Cardiac septum (tissue), 1 donor: ENCODE results near the gene BBLN. TPM values are rescaled to one million over a fixed set of nuclear protein-coding genes. Genes with fewer than 3 reads are reported as not detected.

Source experiments
- DNase-seq: peaks from one replicate; pipeline ENCODE4 v3.0.0-alpha.2; 2020; ENCODE audit warnings: low spot score
- intact Hi-C: fragments of 100-400 bp; cut with DNase I; formaldehyde crosslinking; loops from one replicate; pipeline ENCODE4 v1.14.0; 2022
- total RNA-seq: library from RNA; stranded (reverse); fragmentation: NEBNext Ultra II Directional; extraction: Animal tissue kit (Norgen Biotek cat#: 25700); gene quantifications from one replicate; pipeline ENCODE4 v1.2.1, GENCODE V29; 2021
- donor health status: DM: no; HTN: no; CAD: no.

The BBLN gene
- total RNA-seq, 1 donor from 2014 or later = 65.7 TPM

DNA sequence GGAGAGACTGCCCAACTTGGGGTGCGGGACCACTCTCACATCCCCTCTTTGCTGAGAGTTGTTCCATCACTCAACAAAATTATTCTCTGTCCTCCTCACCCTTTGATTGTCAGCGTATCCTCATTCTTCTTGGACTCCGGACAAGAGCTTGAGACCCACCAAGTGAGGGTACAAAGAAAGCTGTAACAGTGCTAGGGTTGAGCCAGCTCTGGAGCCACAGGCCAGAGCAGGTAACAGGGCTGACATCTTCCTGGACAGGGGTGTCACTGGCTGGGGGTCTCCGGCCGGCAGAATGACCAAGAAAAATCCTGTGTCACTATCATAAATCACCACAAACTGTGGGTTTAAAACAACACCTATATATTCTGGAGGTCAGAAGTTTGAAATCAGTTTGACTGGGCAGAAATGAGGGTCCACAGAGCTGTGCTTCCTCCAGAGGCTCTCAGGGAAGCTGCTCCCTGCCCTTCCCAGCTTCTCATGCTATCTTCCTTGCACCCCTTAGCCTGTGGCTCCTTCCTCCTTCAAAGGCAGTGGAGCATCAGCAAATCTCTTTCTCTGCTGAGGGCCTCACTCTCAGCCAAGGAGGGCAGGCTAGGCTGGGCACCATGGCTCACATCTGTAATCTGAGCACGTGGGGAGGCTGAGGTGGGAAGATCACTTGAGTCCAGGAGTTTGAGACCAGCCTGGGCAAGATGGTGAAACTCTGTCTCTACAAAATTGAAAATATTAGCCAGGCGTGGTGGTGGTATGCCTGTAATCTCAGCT is 4.1 kb upstream of the BBLN start:
- intact Hi-C loops = no loop called here
- DNase-seq = no peak

DNA sequence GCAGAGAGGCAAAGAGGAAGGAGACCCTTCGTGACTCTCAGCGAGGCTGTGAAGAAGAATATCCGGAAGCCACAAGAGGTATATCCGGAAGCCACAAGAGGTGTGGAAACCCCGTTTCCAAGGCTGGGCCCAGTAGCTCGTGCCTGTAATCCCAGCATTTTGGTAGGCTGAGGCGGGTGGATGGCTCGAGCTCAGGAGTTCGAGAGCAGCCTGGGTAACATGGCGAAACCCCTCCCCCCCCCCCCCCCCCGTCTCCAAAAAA is 612 bp upstream of the BBLN start:
- DNase-seq = peak; percentile 84
- intact Hi-C loops = no loop called here

DNA sequence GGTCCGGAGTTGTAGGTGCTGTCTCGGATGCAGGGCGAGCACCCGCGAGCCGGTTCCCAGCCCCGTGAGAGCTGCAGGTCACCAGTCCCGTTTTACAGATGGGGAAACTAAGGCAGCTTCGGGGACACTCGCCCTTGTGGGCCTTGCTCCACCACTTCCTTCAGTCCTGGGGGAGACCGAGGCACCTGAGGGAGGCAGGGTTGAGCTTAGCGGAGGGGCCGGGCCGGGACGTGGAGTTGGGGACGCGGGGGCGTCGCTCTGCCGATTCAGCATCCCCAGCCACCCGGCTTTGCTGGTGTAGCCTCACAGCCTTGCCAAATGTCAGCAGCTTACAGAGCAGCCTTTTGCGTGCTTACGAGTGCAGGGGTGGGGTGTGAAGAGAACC is 530 bp downstream of the BBLN start:
- DNase-seq = no peak
- intact Hi-C loops = no loop called here

DNA sequence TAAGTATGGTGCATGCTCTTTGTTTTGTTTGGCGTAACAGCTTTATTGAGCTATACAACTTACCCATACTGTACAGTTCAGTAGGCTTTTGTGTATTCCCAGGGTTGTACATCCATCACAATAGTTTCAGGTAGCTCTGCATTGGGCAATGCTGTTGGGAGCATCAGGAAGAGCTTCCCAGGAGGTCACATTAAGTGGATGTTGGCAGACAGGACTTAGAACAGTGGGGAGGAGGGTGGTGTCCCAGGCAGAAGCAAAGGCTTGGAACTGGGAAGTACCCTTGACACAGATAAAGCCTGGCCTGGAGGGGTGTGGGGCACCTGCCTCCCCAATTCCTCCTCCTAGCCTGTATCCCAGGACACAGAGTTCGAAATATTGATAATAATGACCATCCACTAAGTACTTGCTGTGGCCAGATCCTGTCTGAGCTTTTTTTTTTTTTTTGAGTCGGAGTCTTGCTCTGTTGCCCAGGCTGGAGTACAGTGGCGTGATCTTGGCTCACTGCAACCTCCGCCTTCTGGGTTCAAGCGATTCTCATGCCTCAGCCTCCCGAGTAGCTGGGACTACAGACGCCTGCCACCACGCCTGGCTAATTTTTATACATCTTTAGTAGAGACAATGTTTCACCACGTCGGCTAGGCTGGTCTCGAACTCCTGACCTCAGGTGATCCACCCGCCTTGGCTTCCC is 1.3 kb downstream of the BBLN start:
- intact Hi-C loops = no loop called here
- DNase-seq = no peak

DNA sequence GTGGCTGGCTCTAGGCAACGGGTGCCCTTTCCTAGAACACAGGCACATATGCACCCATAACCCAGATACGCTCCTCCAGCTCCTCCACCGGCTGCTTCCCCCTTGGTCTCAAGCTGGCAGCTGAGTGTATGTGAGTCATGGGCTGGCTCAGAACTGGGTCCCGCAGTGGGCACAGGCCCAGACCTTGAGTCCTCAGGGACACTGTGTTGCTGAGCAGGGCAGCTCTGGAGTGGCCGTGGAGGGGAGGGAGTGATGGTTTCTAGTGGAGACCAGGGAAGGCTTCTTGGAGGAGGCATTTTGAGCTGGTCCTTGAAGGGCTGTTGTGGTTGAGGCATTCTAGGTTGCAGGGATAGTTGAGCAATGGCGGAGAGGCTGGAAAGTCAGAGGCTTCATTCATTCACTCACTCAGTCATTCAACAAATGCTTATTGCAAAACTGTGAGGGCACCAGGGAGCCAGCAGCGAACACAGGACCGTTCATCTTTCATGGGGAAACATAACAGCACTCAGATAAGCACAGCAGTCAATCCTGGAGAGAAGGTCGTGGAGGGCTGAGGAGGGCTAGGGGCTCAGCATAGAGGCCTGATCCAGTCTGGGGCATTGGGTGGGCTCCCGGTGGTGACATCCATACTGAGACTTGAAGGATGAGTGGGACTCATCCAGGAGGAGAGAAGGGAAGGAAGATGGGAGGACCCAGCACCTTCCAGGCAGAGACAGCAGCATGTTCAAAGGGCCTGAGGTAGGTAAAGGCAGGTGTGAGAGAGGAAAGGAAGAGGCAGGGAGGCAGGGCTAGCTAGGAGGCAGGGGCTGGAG is 2.4 kb downstream of the BBLN start:
- DNase-seq = no peak
- intact Hi-C loops = no loop called here

DNA sequence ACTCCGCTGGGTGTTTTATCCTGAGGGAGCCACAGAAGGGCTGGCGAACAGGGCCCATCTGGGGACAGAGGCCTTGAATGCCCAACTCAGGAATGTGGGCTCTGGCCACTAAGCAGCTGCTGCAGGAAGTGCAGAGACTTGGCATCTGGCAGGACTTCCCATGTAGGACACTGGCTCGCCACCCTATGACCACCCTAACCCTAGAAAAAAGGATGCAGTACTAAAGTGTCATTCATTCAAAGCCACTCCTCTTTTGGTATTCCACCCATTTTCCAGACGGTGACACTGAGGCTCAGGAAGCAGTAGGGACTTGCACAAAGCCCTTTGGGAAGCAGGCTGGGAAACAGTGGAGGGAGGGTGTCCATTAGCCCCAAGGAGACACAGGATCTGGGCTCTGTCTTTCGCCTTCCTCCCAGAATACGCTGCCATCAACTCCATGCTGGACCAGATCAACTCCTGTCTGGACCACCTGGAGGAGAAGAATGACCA is 3.0 kb downstream of the BBLN start:
- intact Hi-C loops = no loop called here
- DNase-seq = no peak

DNA sequence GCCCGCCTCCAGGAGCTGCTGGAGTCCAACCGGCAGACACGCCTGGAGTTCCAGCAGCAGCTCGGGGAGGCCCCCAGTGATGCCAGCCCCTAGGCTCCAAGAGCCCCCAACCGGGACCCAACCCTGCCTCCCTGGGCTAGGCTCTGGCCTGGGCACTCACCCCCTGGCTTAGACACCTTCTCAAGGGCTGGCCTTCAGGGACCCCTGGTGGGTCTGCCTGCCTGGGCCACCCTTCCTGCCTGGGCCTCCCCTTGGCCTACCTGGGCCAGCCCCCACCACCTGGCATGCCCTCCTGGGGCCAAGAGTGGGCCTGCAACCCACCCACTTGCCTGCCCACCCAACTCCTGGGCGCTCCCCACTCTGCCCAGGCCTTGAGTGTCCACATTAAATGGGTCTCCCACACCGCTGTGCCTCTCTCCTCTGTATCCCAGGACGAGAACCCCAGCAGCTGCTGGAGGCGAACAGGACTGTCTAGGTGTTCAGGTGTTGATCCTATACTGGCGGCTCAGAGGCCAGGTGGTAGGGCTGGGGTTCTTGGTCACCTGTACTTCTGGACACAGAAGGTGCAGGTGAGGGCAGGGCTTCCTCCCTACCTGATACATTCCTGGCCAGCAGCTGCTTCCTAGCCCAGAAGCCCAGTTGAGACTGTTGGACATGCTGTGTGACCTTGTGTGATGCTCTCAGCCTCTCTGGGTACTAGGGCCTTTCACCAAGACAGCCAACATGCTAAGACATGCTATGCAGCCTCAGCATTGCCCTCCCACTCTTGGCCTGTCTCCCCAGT is 3.6 kb downstream of the BBLN start:
- no peak for DNase-seq
- intact Hi-C loops = no loop called here

DNA sequence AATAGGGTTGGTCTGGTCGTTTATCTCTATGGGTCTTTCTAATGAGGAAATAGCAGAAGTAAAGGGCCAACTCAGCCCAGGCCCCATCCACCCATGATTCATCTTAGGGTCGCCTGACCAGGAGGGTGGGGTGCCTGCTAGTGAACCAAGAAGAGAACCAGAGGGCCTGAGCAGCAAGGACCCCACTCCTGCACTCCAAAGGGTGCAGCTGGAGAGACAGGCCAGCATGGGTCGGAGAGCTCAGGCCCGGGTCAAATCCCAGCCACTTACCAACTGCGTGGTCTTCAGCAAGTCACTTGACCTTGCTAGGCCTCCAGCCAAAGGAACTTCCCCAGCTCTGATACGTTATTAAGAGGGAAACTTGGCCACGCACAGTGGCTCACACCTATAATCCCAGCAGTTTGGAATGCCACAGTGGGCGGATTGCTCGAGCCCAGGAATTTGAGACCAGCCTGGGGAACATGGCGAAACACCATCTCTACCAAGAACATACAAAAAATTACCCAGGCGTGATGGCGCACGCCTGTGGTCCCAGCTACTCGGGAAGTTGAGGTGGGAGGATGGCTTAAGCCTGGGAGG is 4.3 kb downstream of the BBLN start:
- intact Hi-C loops = no loop called here
- no peak for DNase-seq

DNA sequence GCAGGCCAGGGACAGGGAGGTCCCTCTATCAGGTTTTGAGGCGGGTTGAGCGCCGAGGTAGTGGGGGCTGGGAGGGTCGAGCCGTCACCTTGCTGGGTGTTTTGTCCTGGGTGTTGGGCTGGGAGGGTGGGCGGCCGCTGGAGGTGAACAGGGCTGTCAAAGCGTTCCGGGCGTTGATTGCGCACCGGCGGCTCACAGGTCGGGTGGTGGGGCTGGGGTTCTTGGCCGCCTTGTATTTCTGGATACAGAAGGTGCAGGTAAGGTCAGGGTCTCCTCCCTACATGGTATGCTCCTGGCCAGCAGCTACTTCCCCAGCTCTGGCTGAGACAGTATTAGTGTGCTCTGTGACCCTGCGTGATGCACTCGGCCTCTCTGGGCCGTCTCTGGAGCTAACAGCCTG is 6.1 kb downstream of the BBLN start:
- intact Hi-C loops = no loop called here
- no peak for DNase-seq

DNA sequence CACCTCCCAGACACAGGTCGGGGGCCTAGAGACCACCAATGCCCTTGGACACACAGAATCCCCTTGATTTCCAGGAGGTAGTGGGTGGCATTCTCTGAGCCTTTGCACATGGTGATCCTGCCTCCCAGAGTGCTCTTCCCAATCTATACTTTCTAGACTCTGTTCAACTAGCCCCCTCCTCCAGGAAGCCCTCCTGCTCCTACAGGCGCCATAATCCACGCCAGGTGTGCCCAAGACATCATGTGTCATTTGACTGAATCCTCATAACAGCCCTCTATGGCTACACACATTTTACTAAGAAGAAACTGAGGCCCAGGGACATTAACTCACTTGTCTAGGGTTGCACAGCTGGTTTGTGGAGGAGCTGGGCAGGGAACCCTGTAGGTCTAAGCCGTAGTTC is 7.1 kb downstream of the BBLN start:
- DNase-seq = no peak
- intact Hi-C loops = no loop called here

DNA sequence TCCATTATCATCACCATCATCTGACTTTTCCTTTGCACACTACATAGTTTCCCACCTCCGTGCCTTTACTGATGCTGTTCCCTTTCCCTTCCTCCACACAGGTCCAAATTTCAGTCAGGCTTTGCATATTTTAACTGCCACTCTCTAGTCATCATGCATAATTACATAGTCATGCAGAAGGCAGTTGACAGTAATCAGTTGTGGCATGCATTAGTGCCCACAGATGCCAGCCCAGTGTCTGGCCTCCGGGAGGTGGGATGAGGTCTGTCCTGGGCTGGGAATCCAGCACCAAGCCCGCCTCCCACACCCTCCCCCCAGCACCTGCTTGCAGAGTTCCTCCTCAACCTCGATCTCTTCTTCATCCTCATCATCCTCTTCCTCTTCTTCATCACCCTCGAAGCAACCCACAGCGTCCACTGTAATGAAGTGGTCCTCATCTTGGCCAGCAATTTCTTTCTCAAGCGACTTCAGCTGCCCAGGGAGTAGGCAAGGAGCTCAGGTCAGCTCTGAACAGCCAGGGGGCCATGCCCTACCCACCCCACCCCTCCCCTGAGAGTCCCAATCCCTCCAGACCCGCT is 8.8 kb downstream of the BBLN start:
- no peak for DNase-seq
- intact Hi-C loops = no loop called here

DNA sequence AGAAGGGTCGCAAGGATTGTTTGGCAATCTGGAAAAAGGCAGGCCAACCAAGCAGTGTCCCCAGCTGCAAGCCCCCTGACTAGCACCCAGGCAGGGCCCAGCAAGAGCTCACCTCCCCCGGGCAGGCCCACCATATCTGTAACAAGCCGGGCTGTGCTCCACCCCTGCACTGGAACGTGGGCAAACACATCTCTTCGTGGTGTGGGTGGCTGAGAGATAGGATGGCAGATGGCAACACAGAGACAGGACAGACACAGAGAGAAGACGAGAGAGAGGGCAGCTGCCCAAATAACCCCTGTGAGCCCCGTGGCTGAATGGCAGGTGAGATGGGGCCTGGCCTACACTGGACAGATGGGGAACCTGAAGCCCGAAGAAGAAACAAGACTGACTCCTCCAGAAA is 9.4 kb downstream of the BBLN start:
- intact Hi-C loops = no loop called here
- DNase-seq = no peak

DNA sequence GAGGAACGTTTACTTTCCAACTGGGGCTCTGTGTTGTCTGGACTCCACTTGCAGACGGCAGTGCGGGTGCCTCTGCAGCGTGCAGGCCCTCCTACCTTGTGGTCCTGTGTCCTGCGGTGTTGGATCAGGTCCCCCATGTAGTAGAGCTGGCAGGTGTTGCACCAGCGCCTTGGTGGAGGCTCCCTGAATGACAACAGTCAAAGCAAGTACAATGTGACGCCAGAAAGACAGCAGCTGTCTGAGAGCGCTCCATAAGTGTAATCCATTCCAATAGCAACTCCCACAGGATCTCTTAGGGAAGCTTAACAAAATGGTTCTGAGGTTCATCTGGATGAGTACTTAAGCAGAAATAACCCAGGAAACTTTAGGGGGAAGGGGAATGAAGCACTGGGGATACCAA is 9.9 kb downstream of the BBLN start:
- no peak for DNase-seq
- intact Hi-C loops = no loop called here

DNA sequence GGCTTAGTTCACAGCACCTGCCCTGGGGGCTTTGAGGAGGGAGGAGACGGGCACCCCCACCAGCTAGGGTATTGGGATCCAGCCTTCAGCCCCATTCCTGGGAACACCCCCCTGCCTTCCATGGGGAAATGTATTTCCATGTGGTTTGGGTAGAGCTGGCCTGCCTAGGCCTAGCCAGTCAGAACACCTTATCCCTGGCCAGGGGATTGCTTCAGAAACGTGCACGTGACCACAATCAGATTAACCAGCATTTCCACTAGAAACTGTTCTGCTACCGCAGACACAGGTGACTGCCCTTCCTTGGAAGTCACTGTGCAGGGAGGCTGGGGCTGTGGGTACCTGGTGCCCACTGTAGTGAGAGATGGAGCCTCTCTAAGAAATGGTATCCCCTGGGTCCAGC is 14.0 kb downstream of the BBLN start:
- DNase-seq = no peak
- intact Hi-C loops = no loop called here

DNA sequence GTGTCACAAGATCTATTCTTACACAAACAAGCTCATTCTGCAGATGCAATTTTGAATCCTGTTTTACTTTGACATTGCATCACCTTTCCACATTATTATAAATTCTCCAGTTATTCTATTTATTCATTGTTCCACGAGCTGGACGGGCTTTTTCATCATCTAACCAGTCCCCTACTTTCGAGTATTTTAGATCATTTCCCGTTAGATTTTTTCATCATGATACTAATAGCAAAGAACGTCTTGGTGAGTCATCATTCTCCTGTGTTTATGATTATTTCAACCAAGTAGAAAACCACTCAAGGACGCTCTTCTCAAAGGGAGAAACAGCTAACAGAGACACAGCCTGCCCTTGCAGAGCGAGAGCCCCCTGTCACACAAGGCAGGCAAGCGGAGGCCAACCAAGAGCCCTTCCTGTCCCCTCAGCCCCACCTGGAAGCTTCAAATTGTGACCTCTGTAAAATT is 15.1 kb downstream of the BBLN start:
- intact Hi-C loops = no loop called here
- no peak for DNase-seq

DNA sequence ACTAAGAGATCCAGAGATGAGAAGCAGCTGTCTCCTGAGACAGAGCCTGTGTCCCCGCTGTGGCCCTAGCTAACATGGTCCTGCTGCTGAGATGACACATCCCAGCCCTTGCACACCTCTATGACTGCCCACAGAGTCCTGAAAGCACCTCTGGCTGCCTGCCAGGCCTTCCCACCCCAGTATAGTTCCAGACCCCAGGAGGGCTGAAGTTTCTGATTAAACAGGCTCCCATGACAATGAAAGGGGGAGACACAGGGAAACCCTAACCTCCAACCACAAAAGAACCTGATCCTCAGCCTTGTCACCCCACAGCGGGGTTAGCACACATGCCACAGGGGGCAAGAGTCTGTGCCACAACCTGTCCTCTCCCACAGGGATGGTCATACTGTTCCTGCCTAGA is 15.7 kb downstream of the BBLN start:
- intact Hi-C loops = no loop called here
- no peak for DNase-seq

DNA sequence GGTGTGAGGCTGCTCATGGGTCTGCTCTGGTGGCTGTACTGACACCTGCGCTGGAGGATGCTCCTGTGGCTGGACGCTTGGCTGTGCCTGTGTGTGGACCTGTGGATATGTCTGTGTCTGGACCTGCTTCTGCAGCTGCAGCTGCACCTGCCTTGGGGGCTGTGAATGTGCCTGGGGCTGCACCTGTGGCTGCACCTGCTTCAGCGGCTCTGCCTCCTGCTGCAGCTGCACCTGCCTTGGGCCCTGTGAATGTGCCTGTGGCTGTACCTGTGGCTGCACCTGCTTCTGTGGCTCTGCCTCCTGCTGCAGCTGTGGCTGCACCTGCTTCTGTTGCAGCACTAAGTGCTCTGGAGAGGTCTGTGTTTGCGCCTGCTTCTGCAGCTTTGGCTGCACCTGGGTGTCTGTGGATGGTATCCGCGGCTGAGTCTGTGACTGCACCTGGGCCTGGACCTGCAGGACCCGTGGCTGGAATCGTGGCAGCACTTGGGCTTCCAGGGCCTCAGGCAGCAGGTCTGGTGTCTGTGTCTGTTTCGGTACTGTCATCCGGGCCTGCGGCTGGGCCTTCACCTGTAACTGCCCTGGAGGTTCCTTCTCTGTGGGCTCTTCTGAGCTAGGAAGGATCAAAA is 18.9 kb downstream of the BBLN start:
- no peak for DNase-seq
- intact Hi-C loops = no loop called here

DNA sequence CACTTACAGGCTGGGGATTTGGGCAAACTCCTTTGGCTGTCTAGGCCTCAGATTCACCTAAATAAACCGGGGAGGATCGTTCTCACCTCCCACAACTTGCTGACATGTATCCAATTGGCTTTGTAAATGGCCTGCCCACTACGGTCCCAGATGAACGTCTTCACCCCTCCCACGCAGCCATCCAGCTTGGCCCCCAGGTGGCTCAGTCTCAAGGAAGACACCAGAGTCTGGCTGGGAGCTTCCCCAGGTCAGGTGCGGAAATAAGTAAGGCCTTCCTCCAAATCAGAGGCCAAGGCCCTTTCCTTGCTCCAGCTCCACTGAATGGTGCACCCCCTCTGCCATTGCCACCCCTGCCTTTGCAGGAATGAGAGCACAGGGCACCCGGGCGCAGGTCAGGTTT is 19.9 kb downstream of the BBLN start:
- intact Hi-C loops = no loop called here
- no peak for DNase-seq

DNA sequence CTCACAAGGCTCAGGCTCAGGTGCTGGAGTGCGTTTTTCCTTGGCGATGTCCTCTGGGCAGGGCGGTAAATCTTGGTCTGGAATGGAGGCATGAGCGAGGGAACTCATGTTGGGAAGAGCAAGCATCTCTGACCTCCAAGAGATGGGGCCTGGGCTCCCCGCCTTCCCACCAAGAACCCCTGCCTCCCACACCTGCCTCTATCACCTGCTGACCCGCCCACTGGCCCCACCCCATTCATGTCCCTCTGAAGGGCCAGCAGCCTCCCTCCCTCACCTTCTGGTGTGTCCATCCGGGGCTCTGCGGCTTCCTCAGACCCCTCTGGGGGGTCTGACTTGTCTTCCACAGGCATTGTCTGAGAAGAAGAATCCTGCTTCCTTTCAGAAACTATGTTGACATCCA is 20.4 kb downstream of the BBLN start:
- intact Hi-C loops = no loop called here
- no peak for DNase-seq
